Measurements from ENCODE around the gene PUM2. TPM values are rescaled to one million over a fixed set of nuclear protein-coding genes. Genes with fewer than 3 reads are reported as not detected.
"Not testable (repeated sequence)": the region's sequence is repeated elsewhere in the genome, so short reads cannot be mapped to it uniquely, and the experiment has no call there.

Gene PUM2
- total RNA-seq, 1 experiment from 2014 or later: 96.8 TPM

- no TSS peak for BruUV-seq (replicated peaks)
- H3K4me3 Mint-ChIP-seq (ENCODE audit: low read depth, unreplicated experiment): no peak overlapping the region
- no peak overlapping the region for H3K27ac Mint-ChIP-seq (ENCODE audit: unreplicated experiment)
- CTCF ChIA-PET: interaction anchor here (1.0 to 2.5 kb wide), 7 partner anchors 9 to 273 kb away, joined by 3 to 15 read pairs (median 5); partner anchors contain the start of gene HS1BP3
- intact Hi-C loops (cut with micrococcal nuclease; ENCODE audit: unreplicated experiment): no loop called here
- no peaks in the 10 kb centered on the region for H3K36me3 Mint-ChIP-seq (ENCODE audit: insufficient read depth, unreplicated experiment)
- H3K27me3 Mint-ChIP-seq (ENCODE audit: unreplicated experiment): peaks cover 13% of the 10 kb centered on the region
- no peak for DNase-seq
- no peak for TF ChIP-seq CTCF (IDR thresholded peaks at IDR 0.05; ENCODE audit: unreplicated experiment)
- no peaks in the 10 kb centered on the region for H3K4me1 Mint-ChIP-seq (ENCODE audit: low read depth, unreplicated experiment)
- no peaks in the 10 kb centered on the region for H3K9me3 Mint-ChIP-seq (ENCODE audit: low read depth, unreplicated experiment)
Measured at GRCh38 chr2:20378341-20378740, 27.7 kb upstream of the PUM2 start.

- Mint-ChIP-seq H3K9me3 (ENCODE audit: low read depth, unreplicated experiment) (no peaks in the 10 kb centered on the region), H3K27ac (ENCODE audit: unreplicated experiment) (no peak overlapping the region), H3K4me3 (ENCODE audit: low read depth, unreplicated experiment) (no peak overlapping the region), H3K4me1 (ENCODE audit: low read depth, unreplicated experiment) (no peaks in the 10 kb centered on the region), H3K27me3 (ENCODE audit: unreplicated experiment) (peaks cover 14% of the 10 kb centered on the region), H3K36me3 (ENCODE audit: insufficient read depth, unreplicated experiment) (no peaks in the 10 kb centered on the region)
- CTCF ChIA-PET: interaction anchor here (0.7 to 2.5 kb wide), 3 partner anchors 8 to 473 kb away, joined by 4 to 15 read pairs (median 7); no protein-coding TSS in a partner anchor
- intact Hi-C loops (cut with micrococcal nuclease; ENCODE audit: unreplicated experiment): no loop called here
- no peak for DNase-seq
- no peak for TF ChIP-seq CTCF (IDR thresholded peaks at IDR 0.05; ENCODE audit: unreplicated experiment)
- BruUV-seq (replicated peaks): no TSS peak
Measured at GRCh38 chr2:20377741-20378140, 27.1 kb upstream of the PUM2 start.

GRCh38 chr2:20374982-20375381 is 24.3 kb upstream of the PUM2 start:
- H3K27ac Mint-ChIP-seq (ENCODE audit: unreplicated experiment); H3K4me3 Mint-ChIP-seq (ENCODE audit: low read depth, unreplicated experiment); CTCF ChIA-PET; H3K9me3 Mint-ChIP-seq (ENCODE audit: low read depth, unreplicated experiment); BruUV-seq (replicated peaks); DNase-seq; intact Hi-C loops (cut with micrococcal nuclease; ENCODE audit: unreplicated experiment); H3K4me1 Mint-ChIP-seq (ENCODE audit: low read depth, unreplicated experiment); H3K36me3 Mint-ChIP-seq (ENCODE audit: insufficient read depth, unreplicated experiment): not testable (repeated sequence)
- H3K27me3 Mint-ChIP-seq (ENCODE audit: unreplicated experiment): peaks cover 36% of the 10 kb centered on the region

- Mint-ChIP-seq H3K36me3 (ENCODE audit: insufficient read depth, unreplicated experiment) (no peaks in the 10 kb centered on the region), H3K27me3 (ENCODE audit: unreplicated experiment) (peaks cover 44% of the 10 kb centered on the region), H3K4me3 (ENCODE audit: low read depth, unreplicated experiment) (no peak overlapping the region), H3K27ac (ENCODE audit: unreplicated experiment) (no peak overlapping the region), H3K4me1 (ENCODE audit: low read depth, unreplicated experiment) (no peaks in the 10 kb centered on the region), H3K9me3 (ENCODE audit: low read depth, unreplicated experiment) (peaks cover 2% of the 10 kb centered on the region)
- no peak for DNase-seq
- intact Hi-C loops (cut with micrococcal nuclease; ENCODE audit: unreplicated experiment): no loop called here
- CTCF ChIA-PET: interaction anchor here (0.7 kb wide), 1 partner anchor 59 kb away, joined by 5 read pairs; no protein-coding TSS in a partner anchor
- no TSS peak for BruUV-seq (replicated peaks)
- no peak for TF ChIP-seq CTCF (IDR thresholded peaks at IDR 0.05; ENCODE audit: unreplicated experiment)
Measured at GRCh38 chr2:20372896-20373640, 22.4 kb upstream of the PUM2 start.
